Fibroblast of the aortic adventitia (primary cell): ENCODE measurements around the gene SMIM44. TPM values are rescaled to one million over a fixed set of nuclear protein-coding genes. Genes with fewer than 3 reads are reported as not detected.

Experiments used
- DNase-seq: peaks from one replicate; pipeline ENCODE4 v3.0.0-alpha.2; 2010; ENCODE audit warnings: low read depth
- H3K4me3 ChIP-seq: 2 replicates; pipeline ENCODE4 v1.5.1; 2011; ENCODE audit warnings: low read depth, mild to moderate bottlenecking, control low read depth, low read length, moderate library complexity
- CTCF ChIP-seq: IDR thresholded peaks from 2 replicates; pipeline ENCODE4 v1.5.1; 2011; ENCODE audit warnings: mild to moderate bottlenecking, low read length, control low read depth, inconsistent platforms; ENCODE audit not compliant: insufficient read depth
- total RNA-seq: library from RNA; depleted of rRNA; stranded (reverse); fragments of >200 nt; gene quantifications from 2 replicates; pipeline ENCODE4 v1.2.3, GENCODE V29; 2012; ENCODE audit warnings: low replicate concordance

SMIM44 gene
- total RNA-seq, 1 donor, result not detected

- TF ChIP-seq CTCF, result no peak
- no peak within 1 kb of the TSS for H3K4me3 ChIP-seq
- DNase-seq, result no peak
Measured at GRCh38 chr19:3480383-3481091, 2.7 kb downstream of the SMIM44 start, which contains the start of gene SMIM24. TSS of gene SMIM24 (minus strand) at chr19:3480525. CDS start at chr19:3480463, 62 bp downstream.

GRCh38 chr19:3479834-3480215, 3.4 kb downstream of the SMIM44 start:
- H3K4me3 ChIP-seq, result no peak overlapping the region
- no peak for DNase-seq
- no peak for TF ChIP-seq CTCF

- no peak overlapping the region for H3K4me3 ChIP-seq
- TF ChIP-seq CTCF, result no peak
- no peak for DNase-seq
Measured at GRCh38 chr19:3479177-3479833, 3.9 kb downstream of the SMIM44 start.

GRCh38 chr19:3478409-3479176, 4.6 kb downstream of the SMIM44 start:
- no peak for DNase-seq
- no peak for TF ChIP-seq CTCF
- H3K4me3 ChIP-seq, result no peak overlapping the region

- no peak for TF ChIP-seq CTCF
- DNase-seq, result no peak
- H3K4me3 ChIP-seq, result no peak overlapping the region
Measured at GRCh38 chr19:3477951-3478350, 5.3 kb downstream of the SMIM44 start.

- no peak for DNase-seq
- H3K4me3 ChIP-seq, result no peak overlapping the region
- no peak for TF ChIP-seq CTCF
Measured at GRCh38 chr19:3477506-3477905, 5.7 kb downstream of the SMIM44 start.
